Vagina (tissue), 2 donors: ENCODE results near the gene CPVL. TPM values are rescaled to one million over a fixed set of nuclear protein-coding genes. Genes with fewer than 3 reads are reported as not detected.
"Not testable (repeated sequence)": the region's sequence is repeated elsewhere in the genome, so short reads cannot be mapped to it uniquely, and the experiment has no call there.

Experiments used
- DNase-seq, 2 donors: peaks; one replicate each; pipeline ENCODE4 v3.0.0-alpha.2; 2017; ENCODE audit errors: extremely low spot score in 2 of 2
- H3K27ac ChIP-seq: fragments of 200-600 bp; sonication (generic); one replicate; pipeline ENCODE4 v1.5.1; 2019
- H3K27me3 ChIP-seq: fragments of 200-600 bp; sonication (generic); one replicate; pipeline ENCODE4 v1.5.1; 2019
- H3K36me3 ChIP-seq, 2 donors: fragments of 200-600 bp; sonication (generic); one replicate each; pipeline ENCODE4 v1.5.1; 2017 to 2019
- H3K4me1 ChIP-seq: fragments of 200-600 bp; sonication (generic); one replicate; pipeline ENCODE4 v1.5.1; 2019
- H3K4me3 ChIP-seq, 2 donors: fragments of 200-600 bp; sonication (generic); 1 replicate in 1 of 2; 2 replicates in 1 of 2; pipeline ENCODE4 v1.5.1; 2016 to 2019
- H3K9me3 ChIP-seq: fragments of 200-600 bp; sonication (generic); one replicate; pipeline ENCODE4 v1.5.1; 2019
- CTCF ChIP-seq, 3 experiments: fragments of 450-650 bp in 2 of 3; fragments of 200-600 bp in 1 of 3; sonication (generic) in 1 of 3; IDR thresholded peaks; one replicate each; pipeline ENCODE4 v1.5.1; 2017 to 2019; ENCODE audit warnings: antibody characterized with exemption in 3 of 3, mild to moderate bottlenecking in 2 of 3, moderate library complexity in 2 of 3
- POLR2A ChIP-seq, 2 donors: fragments of 450-650 bp; IDR thresholded peaks; one replicate each; pipeline ENCODE4 v1.6.1; 2017; ENCODE audit warnings: antibody characterized with exemption in 2 of 2, mild to moderate bottlenecking in 2 of 2, moderate library complexity in 2 of 2
- POLR2AphosphoS5 ChIP-seq, 2 donors: sonication (generic); formaldehyde crosslinking; IDR thresholded peaks; one replicate each; pipeline ENCODE4 v1.9.0; 2017; ENCODE audit warnings: antibody characterized with exemption in 2 of 2, mild to moderate bottlenecking in 2 of 2, low read depth in 1 of 2; ENCODE audit not compliant: insufficient read depth in 1 of 2
- intact Hi-C: fragments of 100-400 bp; cut with DNase I; formaldehyde crosslinking; loops from one replicate; pipeline ENCODE4 v1.15.1; 2023
- total RNA-seq: library from RNA; depleted of rRNA; stranded (reverse); fragments of >200 nt; gene quantifications from one replicate; pipeline ENCODE4 v1.2.3, GENCODE V29; 2016

CPVL gene
- total RNA-seq, 1 donor from 2014 or later: 9.6 TPM

- Histone ChIP-seq H3K27ac (no peak overlapping the region), H3K4me1 (peaks cover 13% of the 10 kb centered on the region), H3K4me3 (no peak overlapping the region), H3K9me3 (no peaks in the 10 kb centered on the region), H3K27me3 (no peaks in the 10 kb centered on the region), H3K36me3 (no peaks in the 10 kb centered on the region)
- TF ChIP-seq POLR2A (IDR thresholded peaks at IDR 0.05): no peak
- TF ChIP-seq CTCF (IDR thresholded peaks at IDR 0.05): no peak
- TF ChIP-seq POLR2AphosphoS5 (IDR thresholded peaks at IDR 0.05; ENCODE audit: insufficient read depth in 1 of 2, low read depth in 1 of 2): no peak
- intact Hi-C loops: loop anchor here (10.0 kb wide), 2 partner anchors 115 to 145 kb away; partner anchors contain the start of gene TRIL
- DNase-seq: no peak
Measured at GRCh38 chr7:29099896-29100847, 46.2 kb downstream of the CPVL start.

- H3K4me1 ChIP-seq: peaks cover 23% of the 10 kb centered on the region
- H3K27me3 ChIP-seq: no peaks in the 10 kb centered on the region
- no peaks in the 10 kb centered on the region for H3K9me3 ChIP-seq
- TF ChIP-seq POLR2AphosphoS5 (IDR thresholded peaks at IDR 0.05; ENCODE audit: insufficient read depth in 1 of 2, low read depth in 1 of 2): no peak
- no peak for TF ChIP-seq POLR2A (IDR thresholded peaks at IDR 0.05)
- no peak for TF ChIP-seq CTCF (IDR thresholded peaks at IDR 0.05)
- no peak for DNase-seq
- H3K27ac ChIP-seq: no peak overlapping the region
- no peak overlapping the region for H3K4me3 ChIP-seq
- no peaks in the 10 kb centered on the region for H3K36me3 ChIP-seq
- intact Hi-C loops: loop anchor here (10.0 kb wide), 1 partner anchor 112 kb away; no protein-coding TSS in a partner anchor
Measured at GRCh38 chr7:29096446-29096730, 49.9 kb downstream of the CPVL start.

- intact Hi-C loops: loop anchor here (10.0 kb wide), 1 partner anchor 111 kb away; no protein-coding TSS in a partner anchor
- peaks cover 29% of the 10 kb centered on the region for H3K4me1 ChIP-seq
- no peaks in the 10 kb centered on the region for H3K9me3 ChIP-seq
- no peak for DNase-seq
- no peak overlapping the region for H3K27ac ChIP-seq
- no peaks in the 10 kb centered on the region for H3K36me3 ChIP-seq
- no peaks in the 10 kb centered on the region for H3K27me3 ChIP-seq
- no peak for TF ChIP-seq POLR2AphosphoS5 (IDR thresholded peaks at IDR 0.05; ENCODE audit: insufficient read depth in 1 of 2, low read depth in 1 of 2)
- TF ChIP-seq CTCF (IDR thresholded peaks at IDR 0.05): no peak
- no peak for TF ChIP-seq POLR2A (IDR thresholded peaks at IDR 0.05)
- no peak overlapping the region for H3K4me3 ChIP-seq
Measured at GRCh38 chr7:29095631-29096445, 50.5 kb downstream of the CPVL start.

GRCh38 chr7:29093091-29093490, 53.2 kb downstream of the CPVL start:
- H3K9me3 ChIP-seq, H3K27me3 ChIP-seq, DNase-seq, H3K4me3 ChIP-seq, H3K36me3 ChIP-seq, H3K27ac ChIP-seq: not testable (repeated sequence)
- intact Hi-C loops: loop anchor here (10.0 kb wide), 1 partner anchor 108 kb away; no protein-coding TSS in a partner anchor
- peaks cover 34% of the 10 kb centered on the region for H3K4me1 ChIP-seq

GRCh38 chr7:29091715-29092114, 54.6 kb downstream of the CPVL start:
- DNase-seq: no peak
- peak overlapping the region; percentile 32 to 40 for H3K4me3 ChIP-seq
- H3K27me3 ChIP-seq: no peaks in the 10 kb centered on the region
- peaks cover 48% of the 10 kb centered on the region for H3K4me1 ChIP-seq
- intact Hi-C loops: loop anchor here (10.0 kb wide), 1 partner anchor 107 kb away; no protein-coding TSS in a partner anchor
- peak overlapping the region; percentile 73 for H3K27ac ChIP-seq
- H3K9me3 ChIP-seq: no peaks in the 10 kb centered on the region
- H3K36me3 ChIP-seq: no peaks in the 10 kb centered on the region
- TF ChIP-seq POLR2A (IDR thresholded peaks at IDR 0.05) (no peak), CTCF (IDR thresholded peaks at IDR 0.05) (no peak), POLR2AphosphoS5 (IDR thresholded peaks at IDR 0.05; ENCODE audit: insufficient read depth in 1 of 2, low read depth in 1 of 2) (no peak)
